ENCODE data around the gene PSMB7. TPM values are rescaled to one million over a fixed set of nuclear protein-coding genes. Genes with fewer than 3 reads are reported as not detected.

The PSMB7 gene
- total RNA-seq, 1 donor = 143 TPM

GRCh38 chr9:124342402-124342775, 72.9 kb downstream of the PSMB7 start:
- DNase-seq (ENCODE audit: low read depth) = no peak
- no peak for TF ChIP-seq CTCF (IDR thresholded peaks at IDR 0.05; ENCODE audit: insufficient read depth, low read depth, low read length)

DNA sequence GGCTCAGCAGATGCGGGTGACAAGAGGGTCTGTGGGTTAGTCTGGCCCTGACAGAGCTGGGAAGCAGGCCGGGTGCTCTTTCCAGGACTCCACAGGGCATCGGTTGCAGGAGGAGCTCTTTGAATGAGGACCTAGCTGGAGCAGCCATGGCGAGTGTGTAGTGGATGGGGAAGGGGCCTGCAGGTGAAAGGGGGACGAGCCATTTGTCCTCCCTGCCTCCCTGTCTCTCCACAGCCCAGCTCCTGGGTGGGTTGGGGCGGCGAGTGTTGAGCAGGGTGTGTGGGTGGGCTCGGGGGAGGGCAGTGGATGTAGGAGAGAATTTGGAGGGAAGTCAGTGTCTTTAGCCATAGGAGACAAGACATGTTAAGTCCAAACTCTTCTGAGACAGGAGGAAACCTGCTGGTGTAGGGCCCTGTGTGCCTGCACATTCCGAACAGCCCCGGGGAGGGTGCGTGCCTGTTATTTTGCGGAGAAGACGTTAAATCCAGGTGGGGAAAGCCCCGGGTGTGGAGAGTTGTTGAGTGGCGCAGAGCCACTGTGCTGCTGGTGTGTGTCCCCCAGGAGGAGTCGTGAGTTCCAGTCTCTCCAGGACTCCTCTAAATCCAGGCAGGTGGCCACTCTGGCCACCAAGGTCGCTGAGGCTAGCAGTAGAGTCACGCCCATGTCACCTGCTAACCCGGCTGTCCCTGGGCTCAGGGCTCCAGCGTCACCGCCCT, 73.6 kb downstream of the PSMB7 start:
- DNase-seq (ENCODE audit: low read depth) = no peak
- no peak for TF ChIP-seq CTCF (IDR thresholded peaks at IDR 0.05; ENCODE audit: insufficient read depth, low read depth, low read length)
- H3K4me3 ChIP-seq (ENCODE audit: low read depth, low read length) = no peak overlapping the region

More at GRCh38 chr9:124342402-124342775, 72.9 kb downstream of the PSMB7 start:
- H3K4me3 ChIP-seq (ENCODE audit: low read depth, low read length) = no peak overlapping the region

- TF ChIP-seq CTCF (IDR thresholded peaks at IDR 0.05; ENCODE audit: insufficient read depth, low read depth, low read length) = no peak
- no peak for DNase-seq (ENCODE audit: low read depth)
Observed at GRCh38 chr9:124340219-124341069, 74.8 kb downstream of the PSMB7 start.

DNA sequence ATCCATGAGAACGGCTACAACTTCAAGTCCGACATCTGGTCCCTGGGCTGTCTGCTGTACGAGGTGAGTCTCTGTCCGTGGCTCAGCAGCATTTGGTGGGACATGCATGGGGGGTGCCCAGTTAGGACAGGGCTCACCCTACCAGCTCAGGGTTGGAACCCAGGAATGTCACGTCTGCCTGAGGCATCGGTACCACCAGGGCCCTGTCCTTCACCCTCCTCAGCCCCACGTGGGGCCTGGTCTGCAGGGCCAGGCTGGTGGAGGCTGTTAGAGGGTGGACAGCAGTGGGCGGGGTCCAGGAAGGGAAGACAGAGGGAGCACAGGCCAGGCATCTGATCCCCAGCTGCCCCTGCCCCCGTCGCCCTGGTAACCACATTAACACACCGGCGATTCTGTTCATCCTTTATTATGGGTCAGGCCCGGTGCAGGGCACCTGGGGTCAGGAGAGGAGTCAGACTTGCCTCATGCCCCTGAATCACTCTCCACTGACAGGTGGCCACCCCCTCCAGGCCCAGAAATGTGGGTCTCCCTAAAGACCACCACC, 75.6 kb downstream of the PSMB7 start:
- TF ChIP-seq CTCF (IDR thresholded peaks at IDR 0.05; ENCODE audit: insufficient read depth, low read depth, low read length) = no peak
- no peak for DNase-seq (ENCODE audit: low read depth)

More at GRCh38 chr9:124340219-124341069, 74.8 kb downstream of the PSMB7 start:
- H3K4me3 ChIP-seq (ENCODE audit: low read depth, low read length) = no peak overlapping the region

GRCh38 chr9:124337562-124337961, 77.7 kb downstream of the PSMB7 start:
- no peak for TF ChIP-seq CTCF (IDR thresholded peaks at IDR 0.05; ENCODE audit: insufficient read depth, low read depth, low read length)
- no peak for DNase-seq (ENCODE audit: low read depth)
- no peak overlapping the region for H3K4me3 ChIP-seq (ENCODE audit: low read depth, low read length)

More for the DNA sequence above, 75.6 kb downstream of the PSMB7 start:
- no peak overlapping the region for H3K4me3 ChIP-seq (ENCODE audit: low read depth, low read length)

DNA sequence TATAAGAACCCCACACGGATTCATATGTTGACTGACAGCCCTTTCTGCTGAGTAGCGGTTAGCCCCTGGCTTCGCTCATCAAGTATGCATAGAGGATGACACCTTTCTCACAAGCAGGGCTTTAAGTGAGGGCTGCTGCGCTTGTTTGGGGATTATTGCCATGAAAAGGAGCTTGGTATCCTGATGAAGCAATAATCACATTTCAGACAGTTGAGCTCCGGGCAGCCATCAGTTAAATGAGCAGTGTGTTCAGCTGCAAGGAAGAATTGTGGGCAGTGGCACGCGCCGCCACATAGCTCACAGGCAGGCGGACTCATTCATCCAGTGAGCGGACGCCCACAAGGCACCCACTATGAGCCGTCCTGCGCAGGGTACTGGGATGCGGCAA, 79.9 kb downstream of the PSMB7 start:
- H3K4me3 ChIP-seq (ENCODE audit: low read depth, low read length) = no peak overlapping the region
- DNase-seq (ENCODE audit: low read depth) = no peak
- TF ChIP-seq CTCF (IDR thresholded peaks at IDR 0.05; ENCODE audit: insufficient read depth, low read depth, low read length) = no peak

Measured in fibroblast of villous mesenchyme (primary cell).